Measurements from ENCODE around the gene SPOUT1.
A peak's percentile ranks its signal among the peaks of the same experiment; 100 is the strongest.

SPOUT1 gene

DNA sequence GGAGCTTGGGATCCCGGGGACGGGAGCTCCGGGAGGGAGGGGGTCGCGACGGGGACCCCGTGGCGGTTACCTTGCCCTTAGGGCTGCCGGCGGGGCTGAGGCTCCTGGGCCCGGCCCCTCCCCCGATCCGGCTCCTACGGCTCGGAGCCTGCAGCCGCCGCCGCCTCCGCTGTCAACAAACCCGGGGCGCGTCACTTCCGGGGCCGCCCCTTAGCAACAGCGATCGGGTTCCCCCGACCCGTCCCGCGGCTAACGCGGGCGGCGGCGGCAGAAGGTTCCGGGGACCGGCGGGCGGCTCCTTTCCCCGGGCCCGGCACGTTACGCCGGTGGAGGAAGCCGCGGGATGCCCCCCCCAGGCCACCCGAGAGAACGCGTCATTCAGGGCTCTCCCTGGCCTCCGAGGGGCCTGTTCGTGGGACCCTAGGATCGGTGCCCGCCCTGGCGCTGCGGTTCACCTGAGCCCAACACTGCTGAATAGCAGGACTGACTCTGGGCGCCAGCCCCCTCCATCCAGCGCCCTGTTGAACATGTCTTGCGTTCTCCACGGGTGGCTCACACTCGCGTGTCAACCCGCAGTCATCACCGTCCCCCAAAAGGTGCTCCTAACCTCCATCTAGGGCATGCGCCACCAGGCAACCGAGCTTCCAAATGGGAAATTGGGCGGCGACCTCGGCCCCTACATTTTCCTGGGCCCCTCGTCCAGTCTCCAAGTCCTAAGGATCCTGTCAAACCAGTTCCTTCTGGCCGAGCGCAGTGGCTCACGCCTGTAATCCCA lies 57.7 kb downstream of the SPOUT1 start, which contains the start of gene ZER1:
Gene ZER1 (minus strand): TSS at position 183 of the 775 bp plus-strand sequence. CDS start 16,362 bp downstream, outside the sequence.
- Histone ChIP-seq H3K4me1 (ENCODE audit: control insufficient read depth, insufficient read depth, low read length) (peaks cover 4% of the 10 kb centered on the region), H3K4me3 (ENCODE audit: low read length) (peak within 1 kb of the TSS; percentile 91), H3K27ac (ENCODE audit: low read depth, low read length) (peak within 1 kb of the TSS; percentile 97), H3K27me3 (ENCODE audit: control insufficient read depth, insufficient read depth, low read length) (no peaks in the 10 kb centered on the region), H3K36me3 (ENCODE audit: control insufficient read depth, insufficient read depth, low read length) (peaks cover 6% of the 10 kb centered on the region), H3K9ac (ENCODE audit: low read length) (peak within 1 kb of the TSS; percentile 90)

DNA sequence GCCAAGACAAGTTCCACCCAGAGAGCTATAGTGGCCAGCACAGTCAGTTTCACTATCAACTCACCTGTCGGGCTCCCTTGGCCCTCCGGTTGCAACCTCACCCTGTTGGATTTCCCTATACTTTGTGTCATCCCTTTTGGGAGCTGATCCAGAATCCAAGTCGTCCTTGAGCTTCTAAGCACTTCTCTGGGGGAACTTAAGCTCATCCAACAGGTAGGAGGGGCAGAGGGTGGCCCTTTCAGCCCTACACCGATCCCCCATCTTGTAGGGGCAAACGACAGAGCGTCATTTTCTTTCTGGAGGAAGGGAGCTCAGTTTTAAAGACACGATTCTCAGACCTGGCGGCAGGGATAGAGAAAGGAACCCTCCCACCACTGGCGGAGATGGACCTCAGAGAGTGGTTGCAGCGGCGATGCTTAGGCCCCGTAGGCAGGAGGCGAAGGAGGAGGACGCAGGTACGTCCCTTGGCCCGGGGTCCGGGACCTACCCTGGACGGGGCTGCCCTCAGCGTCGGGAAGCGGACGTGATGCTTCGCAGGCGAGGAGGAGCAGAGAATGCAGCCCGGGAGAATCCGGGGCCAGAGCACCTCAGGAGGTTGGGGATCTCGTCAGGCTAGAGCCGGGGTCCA lies 58.4 kb downstream of the SPOUT1 start:
- H3K4me1 ChIP-seq (ENCODE audit: control insufficient read depth, insufficient read depth, low read length): peaks cover 4% of the 10 kb centered on the region
- no peaks in the 10 kb centered on the region for H3K27me3 ChIP-seq (ENCODE audit: control insufficient read depth, insufficient read depth, low read length)
- peak overlapping the region; percentile 97 for H3K27ac ChIP-seq (ENCODE audit: low read depth, low read length)
- peak overlapping the region; percentile 59 for H3K9ac ChIP-seq (ENCODE audit: low read length)
- H3K36me3 ChIP-seq (ENCODE audit: control insufficient read depth, insufficient read depth, low read length): peaks cover 6% of the 10 kb centered on the region
- peak overlapping the region; percentile 91 for H3K4me3 ChIP-seq (ENCODE audit: low read length)

DNA sequence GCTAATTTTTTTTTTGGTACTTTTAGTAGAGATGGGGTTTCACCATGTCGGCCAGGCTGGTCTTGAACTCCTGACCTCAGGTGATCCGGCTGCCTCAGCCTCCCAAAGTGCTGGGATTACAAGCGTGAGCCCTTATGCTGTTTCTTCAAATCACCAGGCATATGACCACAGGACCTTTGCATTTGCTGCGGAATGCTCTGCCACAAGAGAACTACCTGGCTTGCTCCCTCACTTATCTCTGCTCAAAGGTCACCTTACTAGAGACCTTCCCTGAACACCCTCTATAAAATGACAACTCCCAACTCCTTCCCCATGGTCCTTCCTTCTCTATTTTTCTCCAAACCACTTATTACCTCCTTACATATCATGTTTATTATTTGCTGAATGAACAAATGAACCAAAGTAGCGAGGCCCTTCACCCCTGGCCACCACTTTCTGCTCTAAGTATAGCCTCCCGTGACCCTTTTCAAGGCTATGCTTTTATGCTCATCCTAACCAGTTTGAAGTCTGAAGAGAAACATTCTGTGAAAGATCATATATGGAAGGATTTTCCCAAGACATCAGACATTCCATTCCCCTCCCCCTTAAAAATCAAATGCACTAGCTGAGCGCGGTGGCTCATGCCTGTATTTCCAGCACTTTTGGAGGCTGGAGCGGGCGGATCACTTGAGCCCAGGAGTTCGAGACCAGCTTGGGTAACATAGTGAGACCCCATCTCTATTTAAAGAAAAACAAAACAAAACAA lies 59.1 kb downstream of the SPOUT1 start:
- H3K27ac ChIP-seq (ENCODE audit: low read depth, low read length): no peak overlapping the region
- H3K4me3 ChIP-seq (ENCODE audit: low read length): peak overlapping the region; percentile 91

More for the DNA sequence above, 59.1 kb downstream of the SPOUT1 start:
- H3K36me3 ChIP-seq (ENCODE audit: control insufficient read depth, insufficient read depth, low read length): peaks cover 6% of the 10 kb centered on the region
- peaks cover 4% of the 10 kb centered on the region for H3K4me1 ChIP-seq (ENCODE audit: control insufficient read depth, insufficient read depth, low read length)
- H3K9ac ChIP-seq (ENCODE audit: low read length): peak overlapping the region; percentile 59
- no peaks in the 10 kb centered on the region for H3K27me3 ChIP-seq (ENCODE audit: control insufficient read depth, insufficient read depth, low read length)

Data from rectal smooth muscle tissue (tissue), 1 donor.